GM10266 (cell line): ENCODE measurements around the gene GNPTG.

Source experiments
- DNase-seq: peaks from one replicate; pipeline ENCODE4 v3.0.0; 2012; ENCODE audit errors: extremely low spot score
- CTCF ChIP-seq: IDR thresholded peaks from 2 replicates; pipeline ENCODE4 v1.5.1; 2012; ENCODE audit warnings: mild to moderate bottlenecking, low read depth; ENCODE audit not compliant: control insufficient read depth, insufficient read depth; ENCODE audit errors: missing control alignments

The GNPTG gene

DNA sequence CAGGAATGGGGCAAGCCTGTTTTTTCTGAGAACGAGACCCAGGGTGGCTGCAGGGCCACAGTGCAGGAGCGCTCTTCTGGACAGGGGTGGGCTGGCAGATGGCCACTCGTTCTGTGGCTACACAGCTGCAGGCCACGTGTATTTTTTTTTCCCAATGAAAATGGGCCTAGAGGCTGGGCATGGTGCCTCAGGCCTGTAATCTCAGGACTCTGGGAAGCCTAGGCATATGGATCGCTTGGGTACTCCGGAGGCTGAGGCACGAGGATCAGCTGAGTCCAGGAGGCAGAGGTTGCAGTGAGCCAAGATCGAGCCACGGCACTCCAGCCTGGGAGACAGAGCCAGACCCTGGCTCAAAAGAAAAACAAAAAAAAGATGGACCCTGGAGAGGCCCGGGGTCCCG lies 56.0 kb downstream of the GNPTG start:
- no peak for DNase-seq
- no peak for TF ChIP-seq CTCF

GRCh38 chr16:1408171-1408837 lies 56.6 kb downstream of the GNPTG start:
- no peak for TF ChIP-seq CTCF
- peak; percentile 98 for DNase-seq

GRCh38 chr16:1412847-1413246 lies 61.1 kb downstream of the GNPTG start:
- no peak for DNase-seq
- no peak for TF ChIP-seq CTCF
